Glutamatergic neuron (in vitro differentiated cells): Measurements from ENCODE around the gene OR5K3. TPM values are rescaled to one million over a fixed set of nuclear protein-coding genes. Genes with fewer than 3 reads are reported as not detected.
"Not testable (repeated sequence)": the region's sequence is repeated elsewhere in the genome, so short reads cannot be mapped to it uniquely, and the experiment has no call there.

ENCODE experiments used
- DNase-seq: peaks from one replicate; pipeline ENCODE4 v3.0.0; 2022
- H3K27ac Mint-ChIP-seq: one replicate; pipeline ENCODE4 v1.8.0; 2020; ENCODE audit warnings: mild to moderate bottlenecking, mixed read lengths, inconsistent platforms; ENCODE audit not compliant: unreplicated experiment
- H3K27me3 Mint-ChIP-seq: one replicate; pipeline ENCODE4 v1.8.0; 2020; ENCODE audit warnings: mild to moderate bottlenecking, moderate library complexity, mixed read lengths, inconsistent platforms; ENCODE audit not compliant: unreplicated experiment
- H3K36me3 Mint-ChIP-seq: one replicate; pipeline ENCODE4 v1.8.0; 2020; ENCODE audit warnings: mild to moderate bottlenecking, mixed read lengths, inconsistent platforms; ENCODE audit not compliant: unreplicated experiment
- H3K4me1 Mint-ChIP-seq: one replicate; pipeline ENCODE4 v1.8.0; 2020; ENCODE audit warnings: mild to moderate bottlenecking, low read depth, mixed read lengths, inconsistent platforms; ENCODE audit not compliant: unreplicated experiment
- H3K4me3 Mint-ChIP-seq: one replicate; pipeline ENCODE4 v1.8.0; 2020; ENCODE audit warnings: mild to moderate bottlenecking, mixed read lengths, inconsistent platforms; ENCODE audit not compliant: unreplicated experiment
- H3K9me3 Mint-ChIP-seq: one replicate; pipeline ENCODE4 v1.8.0; 2020; ENCODE audit warnings: mild to moderate bottlenecking, moderate library complexity, mixed read lengths, inconsistent platforms; ENCODE audit not compliant: unreplicated experiment
- total RNA-seq: library from RNA; stranded (reverse); fragmentation: NEBNext Ultra II Directional; extraction: Animal tissue kit (Norgen Biotek cat#: 25700); gene quantifications from one replicate; pipeline ENCODE4 v1.2.1, GENCODE V29; 2021; ENCODE audit not compliant: unreplicated experiment
- TF ChIP-seq, protein P1 (sequence below): fragments of 200-600 bp; sonication (generic); IDR thresholded peaks from one replicate; pipeline ENCODE4 v1.5.0; 2021; ENCODE audit not compliant: partially characterized antibody, unreplicated experiment

Gene OR5K3
- total RNA-seq, 1 donor from 2014 or later, result not detected

- H3K4me1 Mint-ChIP-seq, result peaks cover 2% of the 10 kb centered on the region
- peak overlapping the region; percentile 36 for H3K4me3 Mint-ChIP-seq
- no peaks in the 10 kb centered on the region for H3K27me3 Mint-ChIP-seq
- TF ChIP-seq, protein P1, sequence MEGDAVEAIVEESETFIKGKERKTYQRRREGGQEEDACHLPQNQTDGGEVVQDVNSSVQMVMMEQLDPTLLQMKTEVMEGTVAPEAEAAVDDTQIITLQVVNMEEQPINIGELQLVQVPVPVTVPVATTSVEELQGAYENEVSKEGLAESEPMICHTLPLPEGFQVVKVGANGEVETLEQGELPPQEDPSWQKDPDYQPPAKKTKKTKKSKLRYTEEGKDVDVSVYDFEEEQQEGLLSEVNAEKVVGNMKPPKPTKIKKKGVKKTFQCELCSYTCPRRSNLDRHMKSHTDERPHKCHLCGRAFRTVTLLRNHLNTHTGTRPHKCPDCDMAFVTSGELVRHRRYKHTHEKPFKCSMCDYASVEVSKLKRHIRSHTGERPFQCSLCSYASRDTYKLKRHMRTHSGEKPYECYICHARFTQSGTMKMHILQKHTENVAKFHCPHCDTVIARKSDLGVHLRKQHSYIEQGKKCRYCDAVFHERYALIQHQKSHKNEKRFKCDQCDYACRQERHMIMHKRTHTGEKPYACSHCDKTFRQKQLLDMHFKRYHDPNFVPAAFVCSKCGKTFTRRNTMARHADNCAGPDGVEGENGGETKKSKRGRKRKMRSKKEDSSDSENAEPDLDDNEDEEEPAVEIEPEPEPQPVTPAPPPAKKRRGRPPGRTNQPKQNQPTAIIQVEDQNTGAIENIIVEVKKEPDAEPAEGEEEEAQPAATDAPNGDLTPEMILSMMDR, result no peak
- no peak for DNase-seq
- no peaks in the 10 kb centered on the region for H3K36me3 Mint-ChIP-seq
- no peak overlapping the region for H3K27ac Mint-ChIP-seq
- H3K9me3 Mint-ChIP-seq, result no peaks in the 10 kb centered on the region
Observed at GRCh38 chr3:98388147-98388546, 2.3 kb upstream of the OR5K3 start.

DNA sequence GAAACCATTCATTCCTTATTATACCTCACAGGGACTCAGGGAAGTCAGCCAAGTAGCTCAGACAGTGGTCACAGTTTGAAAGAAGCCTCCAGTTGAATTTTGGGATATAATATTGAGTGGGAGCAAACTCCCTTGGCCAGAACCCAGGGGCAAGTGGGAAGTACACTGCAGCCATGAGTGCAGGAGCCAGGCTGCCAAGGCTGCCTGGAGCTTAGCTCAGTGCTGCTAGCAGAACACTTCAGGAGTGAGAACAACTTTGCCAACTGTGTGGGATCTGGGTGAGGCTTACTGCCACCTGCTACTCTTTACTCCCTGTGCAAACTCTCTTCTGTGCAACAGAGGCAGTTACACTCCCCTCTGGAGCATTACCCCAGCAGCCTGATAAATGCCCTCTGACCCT lies 4.6 kb downstream of the OR5K3 start:
- no peak for DNase-seq
- peaks cover 2% of the 10 kb centered on the region for H3K27me3 Mint-ChIP-seq
- no peak overlapping the region for H3K27ac Mint-ChIP-seq
- no peaks in the 10 kb centered on the region for H3K36me3 Mint-ChIP-seq
- TF ChIP-seq, protein P1, result no peak
- H3K9me3 Mint-ChIP-seq, result peaks cover 3% of the 10 kb centered on the region
- no peak overlapping the region for H3K4me3 Mint-ChIP-seq
- no peaks in the 10 kb centered on the region for H3K4me1 Mint-ChIP-seq

- not testable (repeated sequence) for DNase-seq, H3K36me3 Mint-ChIP-seq, H3K4me1 Mint-ChIP-seq, H3K9me3 Mint-ChIP-seq, H3K4me3 Mint-ChIP-seq, H3K27ac Mint-ChIP-seq, H3K27me3 Mint-ChIP-seq
Observed at GRCh38 chr3:98396482-98396881, 6.0 kb downstream of the OR5K3 start.

- Mint-ChIP-seq H3K9me3 (peaks cover 3% of the 10 kb centered on the region), H3K4me1 (no peaks in the 10 kb centered on the region), H3K4me3 (no peak overlapping the region), H3K36me3 (no peaks in the 10 kb centered on the region), H3K27me3 (peaks cover 2% of the 10 kb centered on the region), H3K27ac (no peak overlapping the region)
- TF ChIP-seq, protein P1, result no peak
- no peak for DNase-seq
Observed at GRCh38 chr3:98398513-98398912, 8.0 kb downstream of the OR5K3 start.

DNA sequence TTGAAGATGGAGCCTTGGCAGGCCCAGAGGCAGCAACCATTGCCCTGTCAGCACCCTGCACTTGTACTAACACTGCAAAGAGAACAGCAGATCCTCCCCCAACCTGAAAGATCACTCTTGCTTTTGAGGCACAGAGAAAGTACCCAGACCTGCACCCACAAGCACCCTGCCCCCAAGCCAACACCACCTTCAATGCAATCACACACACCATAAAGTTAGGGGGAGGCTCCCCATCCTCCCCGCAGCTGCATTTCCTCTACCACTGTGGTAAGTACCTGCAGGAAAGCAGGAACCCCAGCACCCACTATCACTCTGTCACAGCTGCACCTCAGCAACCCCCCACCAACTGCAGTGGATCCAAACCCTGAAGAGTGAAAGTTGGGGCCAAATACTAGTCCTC lies 12.0 kb downstream of the OR5K3 start:
- Mint-ChIP-seq H3K9me3 (peaks cover 5% of the 10 kb centered on the region), H3K4me3 (no peak overlapping the region), H3K4me1 (no peaks in the 10 kb centered on the region), H3K27me3 (peaks cover 2% of the 10 kb centered on the region), H3K36me3 (peaks cover 8% of the 10 kb centered on the region), H3K27ac (no peak overlapping the region)
- TF ChIP-seq, protein P1, result no peak
- no peak for DNase-seq

DNA sequence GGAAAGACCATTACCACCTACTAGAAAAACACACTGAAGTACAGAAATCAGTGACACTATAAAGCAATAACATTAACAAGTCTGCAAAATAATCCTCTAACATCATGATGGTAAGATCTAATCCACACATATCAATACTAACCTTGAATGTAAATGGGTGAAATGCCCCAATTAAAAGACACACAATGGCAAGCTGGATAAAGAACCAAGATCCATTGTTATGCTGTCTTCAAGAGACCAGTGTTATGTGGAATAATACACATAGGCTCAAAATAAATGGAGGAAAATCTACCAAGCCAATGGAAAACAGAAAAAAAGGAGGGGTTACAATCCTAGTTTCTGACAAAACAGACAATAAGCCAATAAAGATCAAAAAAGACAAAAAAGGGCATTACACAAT lies 13.5 kb downstream of the OR5K3 start:
- DNase-seq, result no peak
- H3K9me3 Mint-ChIP-seq, result peaks cover 4% of the 10 kb centered on the region
- H3K27ac Mint-ChIP-seq, result no peak overlapping the region
- peaks cover 13% of the 10 kb centered on the region for H3K36me3 Mint-ChIP-seq
- no peaks in the 10 kb centered on the region for H3K4me1 Mint-ChIP-seq
- H3K4me3 Mint-ChIP-seq, result no peak overlapping the region
- peaks cover 2% of the 10 kb centered on the region for H3K27me3 Mint-ChIP-seq
- TF ChIP-seq, protein P1, result no peak
